ENCODE results near the gene ZNF90.

DNA sequence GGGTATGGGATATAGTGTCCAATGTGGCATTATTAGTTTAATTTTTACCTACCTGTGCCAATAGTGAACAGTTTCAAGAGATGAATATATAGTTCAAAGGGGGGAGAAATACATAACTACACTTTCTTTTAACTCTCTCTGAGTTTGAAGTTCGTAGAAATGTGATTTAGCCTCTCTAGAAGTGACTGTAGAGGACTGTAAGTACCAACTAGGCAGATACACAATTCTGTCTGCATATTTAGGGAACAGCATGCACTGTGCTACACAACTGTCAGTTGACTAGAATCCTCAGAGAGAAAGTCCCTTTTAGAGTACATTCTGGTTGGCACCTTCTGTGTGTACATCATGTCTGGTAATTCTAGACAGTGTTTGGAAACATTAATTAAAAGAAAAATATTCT is 17.5 kb upstream of the ZNF90 start:
- TF ChIP-seq, protein P1, sequence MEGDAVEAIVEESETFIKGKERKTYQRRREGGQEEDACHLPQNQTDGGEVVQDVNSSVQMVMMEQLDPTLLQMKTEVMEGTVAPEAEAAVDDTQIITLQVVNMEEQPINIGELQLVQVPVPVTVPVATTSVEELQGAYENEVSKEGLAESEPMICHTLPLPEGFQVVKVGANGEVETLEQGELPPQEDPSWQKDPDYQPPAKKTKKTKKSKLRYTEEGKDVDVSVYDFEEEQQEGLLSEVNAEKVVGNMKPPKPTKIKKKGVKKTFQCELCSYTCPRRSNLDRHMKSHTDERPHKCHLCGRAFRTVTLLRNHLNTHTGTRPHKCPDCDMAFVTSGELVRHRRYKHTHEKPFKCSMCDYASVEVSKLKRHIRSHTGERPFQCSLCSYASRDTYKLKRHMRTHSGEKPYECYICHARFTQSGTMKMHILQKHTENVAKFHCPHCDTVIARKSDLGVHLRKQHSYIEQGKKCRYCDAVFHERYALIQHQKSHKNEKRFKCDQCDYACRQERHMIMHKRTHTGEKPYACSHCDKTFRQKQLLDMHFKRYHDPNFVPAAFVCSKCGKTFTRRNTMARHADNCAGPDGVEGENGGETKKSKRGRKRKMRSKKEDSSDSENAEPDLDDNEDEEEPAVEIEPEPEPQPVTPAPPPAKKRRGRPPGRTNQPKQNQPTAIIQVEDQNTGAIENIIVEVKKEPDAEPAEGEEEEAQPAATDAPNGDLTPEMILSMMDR (conservative IDR thresholded peaks at IDR 0.05; ENCODE audit: low read length): no peak
- no peak for TF ChIP-seq EZH2phosphoT487 (IDR thresholded peaks at IDR 0.05; ENCODE audit: borderline replicate concordance, low read depth, low read length)

Data from OCI-LY7 (cell line).